NCI-H2081 (cell line): Measurements from ENCODE around the gene GPR32.
"Not testable (repeated sequence)": the region's sequence is repeated elsewhere in the genome, so short reads cannot be mapped to it uniquely, and the experiment has no call there.

Source experiments
- DNase-seq, 2 experiments: peaks; one replicate each; lab custom pipeline; 2025; lab: John Stamatoyannopoulos, UW

GPR32 gene

DNA sequence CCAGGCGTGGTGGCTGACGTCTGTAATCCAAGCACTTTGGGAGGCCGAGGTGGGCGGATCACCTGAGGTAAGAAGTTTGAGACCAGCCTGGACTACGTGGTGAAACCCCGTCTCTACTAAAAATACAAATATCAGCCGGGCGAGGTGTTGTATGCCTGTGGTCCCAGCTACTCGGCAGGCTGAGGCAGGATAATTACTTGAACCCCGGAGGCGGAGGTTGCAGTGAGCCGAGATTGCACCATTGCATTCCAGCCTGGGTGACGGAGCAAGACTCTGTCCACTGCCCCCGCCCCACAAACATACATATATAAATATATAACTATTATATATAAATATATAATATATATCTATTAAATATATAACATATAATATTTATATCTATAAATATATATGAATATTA lies 23.1 kb upstream of the GPR32 start:
- not testable (repeated sequence) for DNase-seq

DNA sequence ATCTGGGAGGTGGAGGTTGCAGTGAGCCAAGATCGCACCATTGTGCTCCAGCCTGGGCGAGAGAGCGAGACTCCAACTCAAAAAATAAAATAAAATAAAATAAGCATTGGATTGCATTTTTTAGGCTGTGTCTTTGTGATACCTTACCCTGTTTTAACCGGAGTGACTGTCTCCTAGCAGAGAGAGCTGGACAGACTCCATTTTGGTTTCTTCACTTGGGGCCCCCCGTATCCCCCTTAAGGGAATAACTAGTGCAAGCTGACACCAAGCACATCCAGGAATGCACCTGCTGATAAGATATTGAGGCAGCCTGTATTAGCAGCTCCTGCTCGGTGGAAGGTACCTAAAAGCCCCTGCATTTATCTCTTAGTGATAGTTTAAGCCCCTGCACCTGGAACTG lies 20.8 kb upstream of the GPR32 start:
- no peak for DNase-seq

- DNase-seq = no peak
These were observed 20.3 kb upstream of the GPR32 start for GRCh38 chr19:50750010-50750409.

DNA sequence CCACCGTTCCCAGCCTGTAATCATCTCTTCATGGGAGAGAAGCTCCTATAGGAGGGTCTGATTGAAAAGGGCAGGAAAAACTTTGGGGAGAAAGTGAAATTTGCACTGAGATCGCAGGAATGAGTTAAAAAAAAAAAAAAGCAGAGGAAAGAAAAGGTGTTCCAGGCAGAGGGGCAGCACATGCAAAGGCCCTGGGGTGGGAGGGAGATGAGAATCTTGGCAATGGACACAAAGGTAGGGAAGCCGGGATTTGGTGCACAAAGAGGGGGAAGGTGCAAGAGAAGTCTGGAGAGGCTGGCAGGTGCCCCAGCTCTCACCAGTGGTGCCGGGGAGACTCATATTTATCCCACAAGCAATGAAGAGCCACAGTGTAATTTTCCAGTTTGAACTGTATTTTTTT lies 16.4 kb upstream of the GPR32 start:
- no peak for DNase-seq

DNA sequence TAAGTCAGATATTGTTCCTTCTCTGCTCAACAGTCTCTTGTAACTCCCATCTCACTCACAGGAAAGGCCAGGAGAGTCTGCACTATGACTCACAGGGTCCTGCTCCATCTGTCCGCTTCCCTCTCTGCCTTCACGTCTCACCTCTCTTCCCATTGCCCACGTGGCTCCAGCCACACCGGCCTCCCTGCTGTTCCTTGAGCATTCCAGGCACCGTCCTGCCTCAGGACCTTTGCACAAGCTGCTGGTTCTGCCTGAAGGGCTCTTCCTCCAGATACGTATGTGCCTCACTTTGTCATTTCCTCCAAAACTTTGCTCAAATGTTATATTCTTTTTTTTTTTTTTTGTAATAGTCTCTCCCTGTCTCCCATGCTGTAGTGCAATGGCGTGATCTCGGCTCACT lies 14.0 kb upstream of the GPR32 start:
- not testable (repeated sequence) for DNase-seq

GRCh38 chr19:50757624-50758023 lies 12.6 kb upstream of the GPR32 start:
- DNase-seq = not testable (repeated sequence)

GRCh38 chr19:50759076-50759475 lies 11.2 kb upstream of the GPR32 start:
- not testable (repeated sequence) for DNase-seq

DNA sequence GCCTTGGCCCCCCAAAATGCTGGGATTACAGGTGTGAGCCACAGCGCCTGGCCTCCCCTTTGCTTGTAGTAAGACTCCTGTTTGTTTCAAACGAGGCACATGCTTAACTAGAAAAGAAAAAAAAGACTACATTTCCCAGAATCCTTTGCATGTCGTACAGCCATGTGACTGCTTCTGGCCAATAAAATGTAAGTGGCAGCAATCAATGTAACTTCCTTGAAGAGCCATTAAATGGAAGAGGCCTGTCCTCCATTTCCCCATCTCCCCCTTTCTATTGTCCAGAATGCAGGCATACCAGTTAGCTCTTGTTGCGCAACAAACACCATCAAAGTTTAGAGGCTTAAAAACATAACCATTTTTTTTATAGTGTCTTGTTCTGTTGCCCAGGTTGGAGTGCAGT lies 10.4 kb upstream of the GPR32 start:
- DNase-seq = no peak

GRCh38 chr19:50761501-50761900 lies 8.8 kb upstream of the GPR32 start:
- DNase-seq = not testable (repeated sequence)

DNA sequence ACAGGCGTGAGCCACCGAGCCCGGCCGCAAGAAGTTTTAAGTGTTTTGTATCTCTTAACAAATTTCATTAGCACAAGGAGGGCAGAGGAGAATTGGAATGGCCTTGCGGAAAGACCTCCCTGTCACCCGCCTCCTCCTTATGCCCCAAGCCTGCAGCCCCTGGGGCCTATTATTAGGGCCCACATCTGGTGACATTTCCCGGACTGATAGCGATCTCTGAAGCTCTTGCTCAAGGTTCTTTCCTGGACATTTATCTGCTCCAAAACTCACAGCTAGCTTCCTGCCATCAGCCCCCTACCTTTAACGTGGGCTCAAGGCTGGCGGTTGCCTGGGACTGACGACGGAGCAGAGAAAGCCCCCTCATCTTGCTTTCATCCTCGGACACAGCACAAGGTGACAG lies 6.7 kb upstream of the GPR32 start:
- DNase-seq = not testable (repeated sequence)

- DNase-seq = no peak
These were observed 5.9 kb upstream of the GPR32 start for GRCh38 chr19:50764409-50764808.

GRCh38 chr19:50766746-50767145 lies 3.5 kb upstream of the GPR32 start:
- not testable (repeated sequence) for DNase-seq

DNA sequence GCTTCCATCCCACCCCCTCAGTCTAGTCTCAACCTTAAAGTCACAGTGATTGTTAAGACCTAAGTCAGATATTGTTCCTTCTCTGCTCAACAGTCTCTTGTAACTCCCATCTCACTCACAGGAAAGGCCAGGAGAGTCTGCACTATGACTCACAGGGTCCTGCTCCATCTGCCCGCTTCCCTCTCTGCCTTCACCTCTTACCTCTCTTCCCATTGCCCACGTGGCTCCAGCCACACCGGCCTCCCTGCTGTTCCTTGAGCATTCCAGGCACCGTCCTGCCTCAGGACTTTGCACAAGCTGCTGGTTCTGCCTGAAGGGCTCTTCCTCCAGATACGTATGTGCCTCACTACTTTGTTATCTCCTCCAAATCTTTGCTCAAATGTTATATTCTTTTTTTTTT lies 3.0 kb upstream of the GPR32 start:
- not testable (repeated sequence) for DNase-seq

DNA sequence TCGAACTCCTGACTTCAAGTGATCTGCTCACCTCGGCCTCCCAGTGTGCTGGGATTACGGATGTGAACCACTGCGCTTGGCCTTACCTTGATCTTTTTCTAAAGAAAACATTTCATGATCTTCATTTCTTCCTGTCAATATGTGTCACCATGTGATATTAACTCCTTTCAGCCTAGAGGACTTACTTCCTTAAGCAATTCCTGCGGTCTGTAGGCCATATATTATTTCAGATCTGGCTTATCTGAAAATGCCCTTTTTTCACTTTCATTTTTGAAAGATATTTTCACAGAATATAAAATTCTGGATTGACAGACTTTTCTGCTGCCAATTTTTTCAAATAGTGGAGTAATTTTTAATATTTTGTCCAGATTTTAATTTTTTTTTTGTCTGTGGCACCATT lies 2.0 kb upstream of the GPR32 start:
- DNase-seq = no peak

- no peak for DNase-seq
These were observed 624 bp downstream of the GPR32 start for GRCh38 chr19:50770888-50771287.

GRCh38 chr19:50772476-50772875 lies 2.2 kb downstream of the GPR32 start:
- no peak for DNase-seq

GRCh38 chr19:50772912-50773311 lies 2.6 kb downstream of the GPR32 start:
- not testable (repeated sequence) for DNase-seq

- DNase-seq = not testable (repeated sequence)
These were observed 3.2 kb downstream of the GPR32 start for GRCh38 chr19:50773454-50773853.

DNA sequence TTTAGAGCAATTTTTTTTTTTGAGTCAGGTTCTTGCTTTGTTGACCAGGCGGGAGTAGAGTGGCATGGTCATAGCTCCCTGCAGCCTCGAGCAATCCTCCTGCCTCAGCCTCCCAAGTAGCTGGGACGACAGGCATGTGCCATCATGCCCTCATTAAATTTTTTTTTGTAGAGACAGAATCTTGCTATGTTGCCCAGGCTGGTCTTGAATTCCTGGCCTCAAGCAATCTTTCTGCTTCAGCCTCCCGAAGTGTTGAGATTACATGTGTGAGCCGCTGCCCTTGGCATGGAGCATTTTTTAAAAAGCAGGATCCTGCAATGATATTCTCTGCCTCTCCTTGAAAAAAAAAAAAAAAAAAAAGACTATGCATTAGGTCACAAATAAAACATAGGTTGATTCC lies 5.9 kb downstream of the GPR32 start:
- no peak for DNase-seq

GRCh38 chr19:50777261-50777660 lies 7.0 kb downstream of the GPR32 start:
- no peak for DNase-seq

DNA sequence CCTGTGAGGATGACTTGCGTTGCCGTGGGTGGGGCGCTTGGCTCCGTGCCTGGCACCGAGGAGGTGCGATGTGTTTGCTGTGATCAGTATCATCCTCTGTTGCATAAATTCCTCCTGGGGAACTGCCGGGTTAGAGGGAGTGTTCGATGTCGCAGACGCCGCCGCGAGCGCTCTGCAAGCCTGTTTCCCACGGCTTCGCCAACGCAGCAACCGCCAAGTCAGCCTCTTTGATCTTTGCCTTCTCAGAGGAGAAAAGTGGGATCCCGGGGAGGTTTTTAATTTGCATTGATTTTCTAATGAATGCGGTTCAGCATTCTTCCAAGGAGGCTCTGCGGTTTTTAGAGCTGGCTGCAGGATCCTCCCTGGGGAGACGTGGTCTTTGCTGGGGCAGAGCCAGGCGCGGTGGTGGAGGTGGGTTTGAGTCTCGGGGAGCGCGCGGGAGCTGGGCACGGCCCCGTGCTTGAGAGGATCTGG lies 7.6 kb downstream of the GPR32 start:
- DNase-seq = no peak

- DNase-seq = no peak
These were observed 8.7 kb downstream of the GPR32 start for GRCh38 chr19:50778906-50779430.

DNA sequence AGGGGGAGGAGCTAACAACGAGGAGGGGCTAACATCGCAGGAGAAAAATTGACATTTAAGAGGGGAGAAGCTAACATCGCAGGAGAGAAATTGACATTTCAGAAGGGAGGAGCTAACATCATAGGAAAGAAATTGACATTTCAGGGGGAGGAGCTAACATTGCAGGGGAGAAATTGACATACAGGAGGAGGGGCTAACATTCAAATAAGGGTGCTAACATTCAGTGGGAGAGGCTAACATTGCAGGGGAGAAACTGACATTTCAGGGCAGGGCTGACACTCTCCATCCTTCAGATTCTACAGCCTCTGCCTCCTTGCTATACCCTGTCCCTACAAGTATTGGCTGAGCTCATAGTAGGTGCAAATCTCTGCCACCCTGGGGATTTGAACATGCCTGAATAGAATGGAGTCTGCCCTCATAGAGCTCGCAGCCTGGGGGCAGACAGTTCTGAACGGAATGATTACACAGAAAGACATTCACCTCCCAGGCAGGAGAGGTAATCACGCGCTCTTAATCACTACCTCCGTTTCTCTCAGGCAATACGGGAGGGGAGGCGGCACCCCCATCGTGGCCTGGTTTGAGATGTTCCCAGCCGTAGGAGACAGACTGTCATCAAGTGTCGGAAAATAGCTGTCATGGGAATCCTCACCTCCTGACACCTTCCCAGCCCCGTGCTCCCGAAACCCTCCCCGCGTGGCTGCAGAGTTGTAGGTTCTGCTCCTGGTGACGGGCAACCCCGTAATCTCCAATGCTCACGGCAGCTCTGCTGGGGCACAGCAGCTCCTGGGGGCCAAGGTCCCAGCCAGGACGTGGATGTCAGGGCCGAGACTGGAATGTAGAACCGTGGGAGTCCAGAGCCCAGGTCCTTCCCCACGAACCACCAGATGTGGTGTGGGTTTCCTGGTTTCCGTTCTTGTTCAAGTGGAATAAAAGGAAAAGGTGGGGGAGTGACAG lies 9.5 kb downstream of the GPR32 start:
- no peak for DNase-seq
